Thymus (tissue), 11 donors: Measurements from ENCODE around the gene C1RL. TPM values are rescaled to one million over a fixed set of nuclear protein-coding genes. Genes with fewer than 3 reads are reported as not detected.
"Not testable (repeated sequence)": the region's sequence is repeated elsewhere in the genome, so short reads cannot be mapped to it uniquely, and the experiment has no call there.

Experiments
- DNase-seq, 9 donors: peaks; one replicate each; pipeline ENCODE4 v3.0.0-alpha.2; 2013; ENCODE audit warnings: low spot score in 9 of 9, low read depth in 6 of 9, missing footprints in 1 of 9
- H3K27ac ChIP-seq, 2 donors: one replicate each; pipeline ENCODE4 v1.5.1; 2013; ENCODE audit warnings: control low read depth in 1 of 2, low read depth in 1 of 2, low read length in 1 of 2, mild to moderate bottlenecking in 1 of 2, moderate library complexity in 1 of 2
- H3K27me3 ChIP-seq, 2 donors: one replicate each; pipeline ENCODE4 v1.5.1; 2013; ENCODE audit warnings: low read length in 1 of 2; ENCODE audit not compliant: control insufficient read depth in 2 of 2, insufficient read depth in 1 of 2
- H3K36me3 ChIP-seq, 2 donors: one replicate each; pipeline ENCODE4 v1.5.1; 2013; ENCODE audit warnings: low read length in 1 of 2, mild to moderate bottlenecking in 1 of 2, moderate library complexity in 1 of 2; ENCODE audit not compliant: control insufficient read depth in 2 of 2, insufficient read depth in 2 of 2
- H3K4me1 ChIP-seq, 2 donors: one replicate each; pipeline ENCODE4 v1.5.1; 2013; ENCODE audit warnings: low read length in 2 of 2; ENCODE audit not compliant: control insufficient read depth in 2 of 2, insufficient read depth in 2 of 2
- H3K4me3 ChIP-seq, 2 donors: one replicate each; pipeline ENCODE4 v1.5.1; 2013; ENCODE audit warnings: low read length in 2 of 2, control low read depth in 1 of 2, mild to moderate bottlenecking in 1 of 2
- H3K9me3 ChIP-seq, 2 donors: one replicate each; pipeline ENCODE4 v1.5.1; 2013; ENCODE audit warnings: low read length in 1 of 2, mild to moderate bottlenecking in 1 of 2; ENCODE audit not compliant: control insufficient read depth in 2 of 2, insufficient read depth in 1 of 2
- WGBS: extraction: QIAGEN DNeasy Blood & Tissue Kit; methylation state at CpG from one replicate; pipeline ENCODE4 v1.1.7; 2013; 5-methylcytosine and 5-hydroxymethylcytosine counted together
- polyA plus RNA-seq: library from polyadenylated mRNA; stranded (reverse); fragments of 200-250 nt; gene quantifications from one replicate; pipeline ENCODE4 v1.2.3, GENCODE V29; 2013
- total RNA-seq: library from RNA; stranded (reverse); fragments of 120-200 nt; gene quantifications from one replicate; pipeline ENCODE4 v1.2.4, GENCODE V29; 2013
- donor health status: healthy.

C1RL gene
- total and polyA plus RNA-seq, 2 donors, result 17.4 to 54.8 TPM

- no peaks in the 10 kb centered on the region for H3K9me3 ChIP-seq
- peaks cover 9 to 18% of the 10 kb centered on the region in 2 donors for H3K4me1 ChIP-seq
- H3K36me3 ChIP-seq, result peaks cover 0 to 12% of the 10 kb centered on the region in 2 donors
- DNase-seq, result peak in 5 of 9 donors; percentile 41 to 74 (median 56)
- no peaks in the 10 kb centered on the region for H3K27me3 ChIP-seq
- 70% methylated on average over 5 of the region's 5 CpGs for WGBS
- no peak overlapping the region for H3K4me3 ChIP-seq
- H3K27ac ChIP-seq, result no peak overlapping the region
Measured at GRCh38 chr12:7113389-7113871, 4.4 kb upstream of the C1RL start.

- no peaks in the 10 kb centered on the region for H3K27me3 ChIP-seq
- H3K36me3 ChIP-seq, result peaks cover 0 to 6% of the 10 kb centered on the region in 2 donors
- no peak overlapping the region for H3K27ac ChIP-seq
- H3K4me1 ChIP-seq, result peaks cover 15 to 30% of the 10 kb centered on the region in 2 donors
- no peak for DNase-seq
- no peak overlapping the region for H3K4me3 ChIP-seq
- no peaks in the 10 kb centered on the region for H3K9me3 ChIP-seq
- 93% methylated on average over 4 of the region's 4 CpGs for whole genome bisulfite sequencing
Measured at GRCh38 chr12:7112041-7112440, 3.0 kb upstream of the C1RL start.

DNA sequence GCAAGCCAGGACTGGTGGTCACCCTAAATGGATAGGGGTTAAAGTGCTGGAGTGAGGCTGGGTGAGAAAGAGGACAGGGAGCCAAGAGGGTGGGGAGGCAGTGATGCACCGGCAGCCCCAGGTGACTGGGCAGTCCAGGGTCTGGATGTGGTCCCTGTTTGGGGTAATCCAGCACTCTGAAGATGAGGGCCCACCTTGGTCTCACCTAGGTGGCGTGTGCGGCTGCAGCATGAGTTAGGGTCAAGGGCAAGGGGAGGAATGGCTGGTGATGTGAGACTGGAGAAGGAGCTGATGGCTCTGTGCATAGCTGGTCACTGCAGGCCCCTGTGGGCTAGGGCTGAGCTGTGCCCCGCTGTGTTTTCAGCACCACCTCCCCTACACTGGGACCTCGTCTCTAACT, 1.6 kb upstream of the C1RL start:
- Histone ChIP-seq H3K9me3 (no peaks in the 10 kb centered on the region), H3K4me1 (peaks cover 15 to 31% of the 10 kb centered on the region in 2 donors), H3K27ac (no peak overlapping the region), H3K27me3 (no peaks in the 10 kb centered on the region), H3K4me3 (no peak overlapping the region), H3K36me3 (peaks cover 0 to 4% of the 10 kb centered on the region in 2 donors)
- DNase-seq, result no peak
- WGBS, result 96% methylated on average over 5 of the region's 5 CpGs

- Histone ChIP-seq H3K4me1 (peaks cover 15 to 31% of the 10 kb centered on the region in 2 donors), H3K4me3 (peak overlapping the region; percentile 63 to 75), H3K9me3 (no peaks in the 10 kb centered on the region), H3K36me3 (peaks cover 0 to 4% of the 10 kb centered on the region in 2 donors), H3K27me3 (no peaks in the 10 kb centered on the region), H3K27ac (peak overlapping the region; percentile 9 to 30)
- DNase-seq, result no peak
- WGBS, result 82% methylated on average over 5 of the region's 5 CpGs
Measured at GRCh38 chr12:7109572-7109920, 532 bp upstream of the C1RL start.

- 11% methylated on average over 30 of the region's 30 CpGs for WGBS
- no peaks in the 10 kb centered on the region for H3K9me3 ChIP-seq
- peak overlapping the region; percentile 91 to 94 for H3K27ac ChIP-seq
- H3K36me3 ChIP-seq, result peaks cover 0 to 4% of the 10 kb centered on the region in 2 donors
- DNase-seq, result peak in 7 of 9 donors; percentile 58 to 86 (median 64)
- H3K27me3 ChIP-seq, result no peaks in the 10 kb centered on the region
- peaks cover 15 to 26% of the 10 kb centered on the region in 2 donors for H3K4me1 ChIP-seq
- H3K4me3 ChIP-seq, result peak overlapping the region; percentile 63 to 75
Measured at GRCh38 chr12:7108003-7108795, 815 bp downstream of the C1RL start.

GRCh38 chr12:7107636-7108002, 1.4 kb downstream of the C1RL start:
- H3K4me1 ChIP-seq, result peaks cover 15 to 23% of the 10 kb centered on the region in 2 donors
- 83% methylated on average over 3 of the region's 3 CpGs for WGBS
- no peak for DNase-seq

DNA sequence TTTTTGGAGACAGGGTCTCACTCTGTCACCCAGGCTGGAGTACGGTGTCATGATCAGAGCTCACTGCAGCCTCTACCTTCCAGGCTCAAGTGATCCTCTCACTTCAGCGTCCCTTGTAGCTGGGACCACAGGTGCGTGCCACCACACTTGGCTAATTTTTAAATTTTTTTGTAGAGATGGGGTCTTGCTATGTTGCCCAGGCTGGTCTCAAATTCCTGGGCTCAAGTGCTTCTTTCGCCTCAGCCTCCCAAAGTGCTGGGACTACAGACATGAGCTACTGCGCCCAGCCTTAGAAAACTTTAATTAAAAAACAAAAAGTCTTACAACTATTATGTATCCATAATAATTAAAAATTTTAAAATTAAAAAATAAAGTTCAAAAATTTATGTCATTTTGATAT, 1.8 kb downstream of the C1RL start:
- H3K4me3 ChIP-seq, DNase-seq, H3K9me3 ChIP-seq, H3K27ac ChIP-seq, H3K27me3 ChIP-seq, H3K36me3 ChIP-seq: not testable (repeated sequence)
- peaks cover 15 to 27% of the 10 kb centered on the region in 2 donors for H3K4me1 ChIP-seq
- WGBS, result 99% methylated on average over 5 of the region's 5 CpGs

More at GRCh38 chr12:7107636-7108002, 1.4 kb downstream of the C1RL start:
- Histone ChIP-seq H3K36me3 (peaks cover 0 to 4% of the 10 kb centered on the region in 2 donors), H3K27me3 (no peaks in the 10 kb centered on the region), H3K4me3 (peak overlapping the region; percentile 63 to 75), H3K27ac (peak overlapping the region; percentile 91 to 94), H3K9me3 (no peaks in the 10 kb centered on the region)

GRCh38 chr12:7106082-7106481, 2.9 kb downstream of the C1RL start:
- WGBS, result 100% methylated on average over 1 of the region's 1 CpG
- H3K4me3 ChIP-seq, result no peak overlapping the region
- H3K27me3 ChIP-seq, result no peaks in the 10 kb centered on the region
- no peaks in the 10 kb centered on the region for H3K9me3 ChIP-seq
- peaks cover 3 to 4% of the 10 kb centered on the region in 2 donors for H3K36me3 ChIP-seq
- H3K27ac ChIP-seq, result no peak overlapping the region
- no peak for DNase-seq
- H3K4me1 ChIP-seq, result peaks cover 15 to 27% of the 10 kb centered on the region in 2 donors

DNA sequence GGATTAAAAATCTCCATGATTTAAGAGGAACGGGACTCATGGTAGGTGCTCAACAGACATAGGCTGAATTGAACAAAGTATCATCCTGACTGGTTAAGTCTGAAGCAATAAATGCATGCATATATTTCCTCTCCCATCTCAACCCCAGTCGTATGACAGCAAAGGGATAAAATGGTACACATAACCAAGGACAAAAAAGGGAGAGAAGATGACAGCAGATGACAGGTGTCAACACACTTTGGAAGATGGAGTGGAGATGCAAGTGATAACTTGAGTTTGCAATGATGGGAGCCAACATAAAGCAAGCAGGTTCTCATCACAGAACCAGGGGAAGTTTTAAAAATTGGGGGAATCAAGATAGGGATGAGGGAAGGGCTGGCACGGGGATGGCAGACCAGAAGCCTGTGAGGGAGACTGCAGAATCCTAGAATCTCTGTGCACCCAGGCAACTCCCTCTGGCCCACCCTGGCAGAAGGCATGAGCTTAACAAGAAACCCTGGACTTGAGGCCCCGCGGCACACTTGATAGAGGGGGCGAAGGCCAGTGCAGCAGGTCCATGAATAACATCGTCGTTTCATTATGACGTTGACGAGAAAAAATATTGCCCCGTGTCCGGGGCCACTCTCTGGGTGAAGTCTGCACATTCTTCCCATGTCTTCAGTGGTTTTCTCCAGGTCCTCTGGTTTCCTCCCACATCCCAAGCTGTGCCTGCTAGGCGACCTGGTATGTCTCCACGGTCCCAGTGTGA, 5.0 kb downstream of the C1RL start:
- no peaks in the 10 kb centered on the region for H3K9me3 ChIP-seq
- H3K27me3 ChIP-seq, result no peaks in the 10 kb centered on the region
- H3K27ac ChIP-seq, result no peak overlapping the region
- no peak for DNase-seq
- WGBS, result 97% methylated on average over 14 of the region's 14 CpGs
- peaks cover 4 to 10% of the 10 kb centered on the region in 2 donors for H3K36me3 ChIP-seq
- H3K4me3 ChIP-seq, result no peak overlapping the region
- peaks cover 10 to 21% of the 10 kb centered on the region in 2 donors for H3K4me1 ChIP-seq
